Measurements from ENCODE around the gene HPD. TPM values are rescaled to one million over a fixed set of nuclear protein-coding genes. Genes with fewer than 3 reads are reported as not detected.

The HPD gene
- total and polyA plus RNA-seq, 2 of the 4 experiments (the other 2 are of a cell fraction), result 0.15 to 0.18 TPM

DNA sequence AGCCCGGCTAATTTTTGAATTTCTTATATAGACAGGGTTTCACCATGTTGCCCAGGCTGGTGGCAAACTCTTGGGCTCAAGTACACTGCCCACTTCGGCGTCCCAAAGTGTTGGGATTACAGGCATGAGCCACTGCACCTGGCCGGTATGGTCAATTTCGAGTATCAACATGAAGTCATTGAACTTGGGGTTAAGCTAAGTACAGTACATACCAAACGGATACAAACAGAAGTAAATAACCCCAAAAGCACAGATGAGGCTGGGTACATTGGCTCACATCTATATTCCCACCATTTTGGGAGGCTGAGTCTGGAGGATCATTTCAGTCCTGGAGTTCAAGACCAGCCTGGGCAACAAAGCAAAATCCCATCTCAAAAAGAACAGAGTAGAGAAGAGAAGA is 16.9 kb upstream of the HPD start:
- 100% methylated on average over 3 of the region's 6 CpGs; no CpG with 5 or more reads in 1 of the 2 experiments for WGBS, 2 experiments (ENCODE audit: extremely low coverage in 2 of 2, insufficient read length in 1 of 2)
- no TSS peak for BruUV-seq (replicated peaks)
- POLR2A ChIA-PET (ENCODE audit: unreplicated experiment), result no interaction called here

More for the DNA sequence above, 16.9 kb upstream of the HPD start:
- Histone ChIP-seq H3K79me1 (ENCODE audit: low read depth in 1 of 2, low read length in 2 of 2) (no peaks in the 10 kb centered on the region), H4K8ac (ENCODE audit: low read depth in 2 of 2, low read length in 2 of 2) (no peak overlapping the region), H3K4me1 (ENCODE audit: control insufficient read depth, insufficient read depth, low read length) (peaks cover 4% of the 10 kb centered on the region), H3K4ac (ENCODE audit: low read depth, low read length) (no peak overlapping the region), H3K27me3 (ENCODE audit: control insufficient read depth, insufficient read depth, low read length) (no peaks in the 10 kb centered on the region), H4K5ac (ENCODE audit: low read depth, low read length) (no peak overlapping the region), H2AFZ (replicated peaks; ENCODE audit: low read length, poor library complexity) (no peak overlapping the region), H3K23ac (ENCODE audit: low read depth, low read length) (no peak overlapping the region), H3K9ac (ENCODE audit: low read depth, low read length) (no peak overlapping the region), H3K56ac (ENCODE audit: extremely low read depth, insufficient read depth, low read length) (no peak overlapping the region), H3K4me2 (ENCODE audit: low read depth, low read length) (no peak overlapping the region), H2AK9ac (replicated peaks; ENCODE audit: low read depth, low read length, poor library complexity) (no peak overlapping the region), H3K9me3 (ENCODE audit: control insufficient read depth, insufficient read depth, low read length) (no peaks in the 10 kb centered on the region), H3K27ac (ENCODE audit: insufficient read depth, low read length) (no peak overlapping the region), H3K18ac (ENCODE audit: low read depth, low read length) (no peak overlapping the region), H4K91ac (ENCODE audit: insufficient read depth, low read depth, low read length) (no peak overlapping the region), H3K9me1 (ENCODE audit: insufficient read depth, low read length) (peaks cover 11% of the 10 kb centered on the region; the same call in 1 of the 2 replicates), H3K4me3 (ENCODE audit: insufficient read depth, low read depth, low read length) (no peak overlapping the region), H2BK120ac (ENCODE audit: low read depth, low read length) (no peak overlapping the region), H3K14ac (replicated peaks; ENCODE audit: low read depth, low read length) (no peak overlapping the region), H4K20me1 (ENCODE audit: insufficient read depth, low read length) (peaks cover 6% of the 10 kb centered on the region), H2BK5ac (ENCODE audit: low read depth, low read length, poor library complexity, severe bottlenecking) (no peak overlapping the region), H2BK20ac (ENCODE audit: low read depth, low read length) (no peak overlapping the region), H3K36me3 (ENCODE audit: control insufficient read depth, insufficient read depth, low read length) (no peaks in the 10 kb centered on the region), H2AK5ac (ENCODE audit: low read depth, low read length) (no peak overlapping the region), H2BK15ac (ENCODE audit: low read depth, low read length) (no peak overlapping the region)
- no peak for DNase-seq
- in situ Hi-C loops (cut with MboI; ENCODE audit: low sequenced_read_pairs), result no loop called here
- CTCF ChIA-PET, result no interaction called here
- intact Hi-C loops (cut with micrococcal nuclease), result no loop called here
- TF ChIP-seq, protein P1, sequence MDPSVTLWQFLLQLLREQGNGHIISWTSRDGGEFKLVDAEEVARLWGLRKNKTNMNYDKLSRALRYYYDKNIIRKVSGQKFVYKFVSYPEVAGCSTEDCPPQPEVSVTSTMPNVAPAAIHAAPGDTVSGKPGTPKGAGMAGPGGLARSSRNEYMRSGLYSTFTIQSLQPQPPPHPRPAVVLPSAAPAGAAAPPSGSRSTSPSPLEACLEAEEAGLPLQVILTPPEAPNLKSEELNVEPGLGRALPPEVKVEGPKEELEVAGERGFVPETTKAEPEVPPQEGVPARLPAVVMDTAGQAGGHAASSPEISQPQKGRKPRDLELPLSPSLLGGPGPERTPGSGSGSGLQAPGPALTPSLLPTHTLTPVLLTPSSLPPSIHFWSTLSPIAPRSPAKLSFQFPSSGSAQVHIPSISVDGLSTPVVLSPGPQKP (IDR thresholded peaks at IDR 0.05; ENCODE audit: borderline replicate concordance, low read depth, low read length), result no peak
- TF ChIP-seq MAZ (IDR thresholded peaks at IDR 0.05; ENCODE audit: borderline replicate concordance, low read depth, low read length), result no peak
- TF ChIP-seq, protein P2, sequence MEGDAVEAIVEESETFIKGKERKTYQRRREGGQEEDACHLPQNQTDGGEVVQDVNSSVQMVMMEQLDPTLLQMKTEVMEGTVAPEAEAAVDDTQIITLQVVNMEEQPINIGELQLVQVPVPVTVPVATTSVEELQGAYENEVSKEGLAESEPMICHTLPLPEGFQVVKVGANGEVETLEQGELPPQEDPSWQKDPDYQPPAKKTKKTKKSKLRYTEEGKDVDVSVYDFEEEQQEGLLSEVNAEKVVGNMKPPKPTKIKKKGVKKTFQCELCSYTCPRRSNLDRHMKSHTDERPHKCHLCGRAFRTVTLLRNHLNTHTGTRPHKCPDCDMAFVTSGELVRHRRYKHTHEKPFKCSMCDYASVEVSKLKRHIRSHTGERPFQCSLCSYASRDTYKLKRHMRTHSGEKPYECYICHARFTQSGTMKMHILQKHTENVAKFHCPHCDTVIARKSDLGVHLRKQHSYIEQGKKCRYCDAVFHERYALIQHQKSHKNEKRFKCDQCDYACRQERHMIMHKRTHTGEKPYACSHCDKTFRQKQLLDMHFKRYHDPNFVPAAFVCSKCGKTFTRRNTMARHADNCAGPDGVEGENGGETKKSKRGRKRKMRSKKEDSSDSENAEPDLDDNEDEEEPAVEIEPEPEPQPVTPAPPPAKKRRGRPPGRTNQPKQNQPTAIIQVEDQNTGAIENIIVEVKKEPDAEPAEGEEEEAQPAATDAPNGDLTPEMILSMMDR (conservative IDR thresholded peaks at IDR 0.05; ENCODE audit: low read depth, low read length), result no peak
- dilution Hi-C loops (cut with HindIII; ENCODE audit: low sequenced_read_pairs, unreplicated experiment), result no loop called here
- no peak for ATAC-seq (ENCODE audit: low read depth)
